ENCODE results near the gene TMEM179.

TMEM179 gene

DNA sequence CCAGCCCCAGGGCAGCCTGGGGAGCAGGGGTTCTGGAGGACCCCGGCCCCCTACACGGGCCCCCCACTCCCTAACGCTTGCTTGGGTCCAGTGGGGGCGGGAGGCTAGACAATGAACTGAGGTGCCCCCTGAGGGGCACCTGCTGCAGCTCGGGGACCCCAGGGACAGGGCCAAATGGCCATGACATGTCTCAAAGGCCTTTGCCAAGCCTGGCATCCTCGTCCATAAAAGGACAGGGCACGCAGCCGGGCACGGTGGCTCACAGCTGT, 36.7 kb downstream of the TMEM179 start:
- DNase-seq: no peak

DNA sequence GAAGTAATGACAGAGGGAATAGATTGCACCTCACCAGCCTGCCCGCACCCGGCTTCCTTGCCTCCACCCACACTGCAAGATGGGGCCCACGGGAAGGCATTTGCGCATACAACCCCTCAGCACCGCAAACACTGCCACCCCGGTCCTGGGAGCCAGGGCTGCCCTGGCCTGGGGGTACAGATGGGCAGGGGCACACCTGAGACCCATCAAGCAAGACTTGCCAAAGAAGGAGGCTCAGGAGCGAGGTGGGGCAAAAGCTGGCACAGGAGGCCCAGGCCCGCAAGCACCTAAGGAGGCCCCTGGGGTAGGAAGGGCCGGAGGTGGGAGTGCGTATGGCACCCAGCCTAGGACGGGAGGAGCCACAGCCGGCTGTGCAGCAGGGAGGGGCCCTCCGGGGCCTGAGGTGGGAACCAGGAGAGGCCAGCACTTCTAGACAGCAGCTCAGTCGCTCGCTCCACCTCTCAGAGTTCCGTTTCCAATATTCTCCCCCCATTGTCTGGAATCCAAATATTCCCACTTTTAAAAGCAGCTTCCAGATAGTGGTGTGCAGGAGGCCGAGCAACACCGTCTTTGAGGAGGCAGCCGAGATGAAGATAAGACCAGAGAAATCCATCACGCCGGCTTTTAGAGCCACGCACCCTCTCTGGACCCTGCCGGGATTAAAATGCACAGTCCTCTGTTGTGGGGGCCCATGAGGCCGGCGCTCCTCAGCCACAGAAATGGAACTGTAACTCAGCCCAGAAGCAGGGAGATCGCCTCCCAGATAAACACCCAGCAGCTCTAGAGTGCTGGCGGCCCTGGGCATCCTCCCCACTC, 37.2 kb downstream of the TMEM179 start:
- no peak for DNase-seq

DNA sequence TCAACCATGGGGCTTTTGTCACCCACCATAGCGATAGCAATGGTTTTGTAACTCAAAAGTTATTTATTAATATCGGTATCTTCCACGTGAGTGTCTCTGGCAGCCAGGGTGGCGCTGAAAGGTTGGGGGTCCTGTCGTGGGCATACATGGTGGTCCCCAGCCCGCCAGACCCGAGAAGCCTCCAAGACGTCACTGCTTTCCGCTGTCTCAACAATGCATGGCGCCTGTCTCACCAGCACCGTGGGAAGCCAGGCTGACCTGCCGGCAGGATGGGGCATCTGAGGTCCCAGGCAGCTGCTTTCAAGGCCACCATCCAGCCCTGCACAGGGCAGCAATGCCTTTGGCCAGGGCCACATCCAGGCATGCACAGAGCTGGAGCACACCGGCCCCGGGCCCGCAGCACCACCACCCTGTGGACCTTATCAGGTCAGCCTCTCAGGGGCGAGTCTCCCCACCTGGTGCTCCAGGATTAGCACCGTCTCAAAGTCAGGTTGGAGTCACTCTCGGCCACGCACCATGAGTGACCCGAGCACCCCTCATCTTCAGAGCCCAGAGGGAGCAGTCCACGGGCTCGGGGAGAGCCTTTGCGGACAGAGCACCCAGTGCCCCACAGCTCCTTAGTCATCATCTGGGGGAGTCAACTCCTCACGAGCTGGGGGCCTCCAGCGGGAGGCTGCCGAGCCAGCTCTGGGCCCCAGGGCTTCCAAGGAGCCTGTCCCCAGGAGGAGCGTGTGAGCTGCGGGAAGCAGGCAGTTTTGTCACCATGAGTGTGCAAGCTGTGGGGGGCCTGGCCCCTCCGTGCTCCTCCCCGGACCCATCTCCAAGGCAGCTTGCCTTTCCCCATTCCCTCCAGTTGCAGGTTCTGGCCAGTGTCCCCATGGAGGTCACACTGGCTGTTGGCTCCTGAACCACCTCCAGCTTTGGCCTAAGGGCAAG, 39.6 kb downstream of the TMEM179 start:
- no peak for DNase-seq

DNA sequence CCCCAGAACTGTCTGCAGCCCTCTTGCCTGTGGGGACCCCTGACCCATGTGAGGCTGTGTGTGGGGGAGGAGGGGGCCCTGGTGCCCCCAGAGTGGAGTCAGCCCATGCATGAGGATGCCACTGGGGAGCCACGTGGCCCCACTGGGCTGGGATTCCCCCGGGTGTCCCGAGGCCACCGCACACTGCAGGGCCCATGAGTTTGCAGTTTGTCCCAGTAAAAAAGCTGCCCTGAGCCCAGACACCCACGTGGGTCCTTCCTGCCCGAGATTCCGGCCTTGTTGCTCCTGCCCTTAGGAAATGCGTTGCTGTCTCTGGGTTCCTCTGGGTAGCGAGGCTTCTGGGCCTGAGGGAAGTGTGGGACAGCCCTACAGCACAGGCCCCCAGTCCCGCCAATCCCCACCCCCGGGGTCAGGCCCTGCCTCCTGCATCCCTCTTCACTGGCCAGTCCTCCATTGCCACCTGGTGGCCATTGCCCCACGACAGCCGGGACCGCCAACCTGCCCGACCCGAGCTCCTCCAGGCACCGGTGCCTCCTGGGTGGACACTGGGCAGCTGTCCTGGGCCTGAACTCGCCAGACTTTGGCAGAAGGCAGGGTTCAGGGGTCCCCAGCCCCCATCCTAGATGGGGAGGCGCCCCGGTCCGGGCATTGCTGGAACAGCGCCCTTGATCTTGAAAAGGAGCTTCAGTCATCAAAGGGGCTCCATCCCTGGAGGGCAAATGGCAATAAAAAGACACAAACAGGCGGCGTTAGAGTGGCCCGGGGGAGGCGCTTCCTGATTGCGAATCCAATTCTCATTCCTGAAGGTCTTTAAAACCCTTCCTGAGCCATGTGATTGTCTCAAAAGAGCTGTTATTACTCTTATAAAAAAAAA, 40.6 kb downstream of the TMEM179 start:
- peak; percentile 44 for DNase-seq

DNA sequence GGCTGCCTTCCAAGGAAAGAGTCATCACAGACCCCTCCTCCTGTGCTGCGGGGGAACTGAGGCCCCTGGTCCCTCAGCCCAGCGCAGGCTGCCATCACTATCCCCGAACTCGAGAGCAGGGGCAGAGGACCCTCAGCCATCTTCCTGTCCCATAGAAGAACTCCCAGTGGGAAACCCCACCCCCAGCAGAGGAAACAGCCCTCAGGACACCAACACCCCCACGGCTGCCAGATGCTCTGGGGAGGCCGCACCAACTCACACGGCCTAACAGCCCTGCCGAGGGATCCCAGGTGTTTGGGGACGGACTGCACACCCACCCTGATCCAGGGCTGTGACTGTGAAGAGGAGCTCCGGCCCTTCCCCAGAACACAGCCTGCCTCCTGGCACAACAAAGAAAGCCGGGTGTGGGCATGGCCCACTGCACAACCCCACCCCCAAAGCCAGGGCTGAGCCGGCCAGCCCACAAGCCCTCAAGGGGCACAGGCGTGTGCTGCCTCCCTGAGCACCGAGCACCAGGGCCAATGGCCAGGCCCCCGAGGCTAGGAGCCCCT, 41.3 kb downstream of the TMEM179 start:
- DNase-seq: no peak

DNA sequence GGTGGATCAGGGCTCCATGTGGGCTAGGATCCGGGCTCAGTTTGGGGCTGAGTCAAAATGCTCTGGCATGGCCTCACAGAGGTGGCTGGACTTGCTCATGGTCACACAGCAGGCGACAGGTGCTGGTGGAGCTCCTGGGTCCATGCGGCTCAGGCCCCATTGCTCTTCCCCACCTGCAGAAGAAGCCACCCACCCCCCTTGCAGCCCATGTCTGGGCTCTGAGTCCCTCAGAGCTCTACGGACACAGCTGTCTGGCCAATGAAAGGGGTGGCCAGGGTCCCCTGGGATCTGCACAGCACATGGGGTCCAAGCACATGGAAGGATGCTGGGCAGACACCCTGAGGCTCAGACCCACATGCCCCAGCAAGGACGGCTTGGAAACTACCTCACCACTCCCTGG, 42.0 kb downstream of the TMEM179 start:
- DNase-seq: no peak

DNA sequence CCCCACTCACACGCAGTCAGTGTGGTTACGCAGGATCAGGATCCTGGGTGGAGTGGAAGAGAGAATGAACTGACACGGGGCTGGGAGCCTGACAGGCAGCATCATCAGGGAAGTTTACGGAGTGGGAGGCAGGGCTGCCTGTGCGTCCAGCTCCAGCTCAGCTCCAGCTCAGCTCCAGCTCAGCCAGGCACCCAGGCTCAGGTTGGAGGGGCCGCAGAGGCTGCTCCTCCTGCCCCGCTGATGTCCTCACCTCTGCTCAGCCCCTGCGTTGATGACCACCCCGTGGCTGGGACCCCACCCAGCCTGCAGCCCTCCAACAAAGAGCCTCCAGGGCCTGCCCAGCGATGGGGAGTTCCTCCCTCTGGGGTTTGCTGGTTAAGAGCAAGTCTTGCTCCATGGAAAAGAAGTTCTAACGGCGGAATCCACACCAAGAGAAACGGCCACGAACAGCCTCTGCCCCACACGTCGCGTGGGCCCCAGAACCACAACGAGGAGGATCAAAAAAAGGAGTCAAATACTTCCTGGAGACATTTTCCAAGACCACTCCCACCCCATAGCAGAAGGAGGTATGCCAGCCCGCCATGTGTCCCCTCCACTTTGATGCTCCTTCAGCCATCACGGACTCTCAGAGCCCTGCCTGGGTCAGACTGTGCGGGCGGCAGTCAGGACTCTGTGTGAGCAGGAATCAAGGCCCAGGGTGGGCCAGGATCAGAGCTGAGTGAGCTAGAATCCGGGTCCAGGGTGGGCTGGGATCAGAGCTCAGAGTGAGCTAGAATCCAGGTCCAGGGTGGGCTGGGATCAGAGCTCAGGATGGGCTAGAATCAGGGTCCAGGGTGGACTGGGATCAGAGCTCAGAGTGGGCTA, 42.7 kb downstream of the TMEM179 start:
- no peak for DNase-seq

DNA sequence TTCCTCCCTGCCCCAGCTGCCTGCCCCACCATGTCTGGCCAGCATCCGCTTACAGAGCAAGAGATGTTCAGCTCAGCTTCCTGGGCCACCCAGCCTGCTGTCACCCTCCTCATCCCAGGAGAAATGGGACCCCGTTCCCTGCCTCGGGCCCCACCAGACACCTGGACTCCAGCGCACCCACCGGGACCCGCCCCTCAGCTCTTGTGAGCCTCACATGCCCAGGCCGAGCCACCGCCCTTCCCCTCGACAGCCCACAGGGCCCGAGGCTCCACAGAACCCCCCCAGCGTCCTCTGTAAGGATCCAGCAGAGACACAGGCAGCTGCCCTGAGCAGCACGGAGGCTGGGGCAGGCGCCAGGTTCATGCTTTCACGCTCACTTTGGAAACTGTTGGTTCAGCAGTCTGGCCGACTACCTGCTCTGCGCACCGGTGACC, 43.4 kb downstream of the TMEM179 start:
- no peak for DNase-seq

DNA sequence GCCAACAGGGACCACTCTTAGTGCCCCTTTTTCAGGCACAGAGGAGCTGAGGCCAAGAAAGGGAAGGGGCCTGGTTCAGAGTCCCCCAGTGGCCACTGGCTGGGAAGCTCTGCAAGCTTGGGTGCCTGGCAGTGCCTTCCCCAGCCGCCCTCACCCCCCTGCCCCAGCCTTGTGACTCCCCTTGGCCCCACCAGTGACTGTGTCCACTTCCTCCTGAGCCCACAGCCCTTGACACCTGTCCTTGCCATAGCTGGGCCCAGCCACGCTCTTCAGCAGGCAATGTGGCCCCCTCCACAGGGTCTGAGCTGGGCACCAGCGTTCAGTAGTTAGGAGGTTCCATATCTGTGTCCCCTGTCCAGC, 44.0 kb downstream of the TMEM179 start:
- no peak for DNase-seq

DNA sequence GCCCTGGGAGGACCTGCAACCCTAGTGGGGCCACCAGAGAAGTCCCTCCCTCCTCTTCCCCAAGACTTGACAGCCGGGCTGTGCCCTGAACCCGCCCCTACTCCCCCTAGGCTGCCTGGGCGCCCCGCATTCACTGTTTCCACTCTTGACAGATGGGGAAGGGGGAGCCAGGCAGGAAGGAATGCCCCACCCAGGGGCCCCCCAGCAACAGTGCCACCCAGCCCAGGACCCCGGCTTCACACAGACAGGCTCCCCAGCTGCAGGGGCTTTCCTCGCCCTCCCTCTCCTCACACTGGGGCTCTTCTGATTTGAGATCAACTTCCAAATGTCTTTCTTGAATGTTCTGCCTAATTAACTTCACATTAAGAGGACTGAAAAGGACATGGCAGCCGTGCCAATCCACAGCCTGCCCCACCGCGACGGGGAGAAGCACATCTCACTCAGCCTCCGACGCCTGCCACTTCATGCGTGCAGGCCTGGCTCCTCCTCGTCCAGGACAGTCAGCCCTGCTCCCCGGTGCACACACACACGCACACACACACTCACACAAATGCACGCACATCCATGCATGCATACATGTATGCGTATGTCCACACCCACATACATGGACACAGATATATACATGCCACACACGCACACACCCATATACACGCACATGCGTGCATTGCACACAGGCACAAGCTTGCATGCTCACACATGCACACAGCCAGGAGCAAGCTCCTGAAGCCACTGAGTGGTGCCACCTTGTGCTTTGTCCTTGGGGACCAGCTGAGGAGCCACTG, 44.6 kb downstream of the TMEM179 start:
- DNase-seq: no peak

DNA sequence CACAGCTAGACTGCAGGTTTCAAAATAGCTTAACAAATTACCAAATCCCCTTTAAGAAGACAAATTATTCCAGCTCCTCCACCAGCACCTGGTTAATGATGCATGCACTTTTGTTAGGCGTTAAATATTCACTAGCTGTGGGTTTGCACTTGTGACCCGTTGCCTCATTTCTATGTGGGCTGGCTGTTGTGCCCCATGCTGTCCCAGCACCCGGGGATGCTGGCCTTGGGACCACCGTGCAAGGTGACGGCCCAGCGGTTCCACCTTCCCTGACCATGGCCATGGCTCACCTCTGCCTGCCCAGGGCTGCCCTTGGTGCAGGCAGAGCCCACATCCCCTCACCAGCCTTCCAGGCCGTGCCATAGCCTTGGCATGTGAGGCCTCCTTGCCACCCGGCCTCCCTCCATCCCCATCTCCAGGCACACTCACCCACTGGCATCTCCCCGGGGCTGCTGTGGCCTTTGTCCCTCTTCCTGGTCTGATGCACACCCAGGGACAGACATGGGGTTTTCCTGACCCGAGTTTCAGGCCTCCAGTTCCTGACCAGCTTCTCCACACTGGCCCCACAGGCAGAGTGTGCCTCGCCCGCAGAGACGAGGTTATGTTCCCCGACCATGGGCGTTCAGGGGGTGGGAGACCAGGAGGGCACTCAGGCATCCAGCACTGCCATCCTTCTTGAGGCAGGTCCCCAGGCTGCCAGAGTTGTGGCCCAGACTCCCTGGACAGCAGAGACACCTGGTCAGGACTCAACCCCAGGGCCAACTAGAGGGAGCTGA, 45.4 kb downstream of the TMEM179 start:
- no peak for DNase-seq

DNA sequence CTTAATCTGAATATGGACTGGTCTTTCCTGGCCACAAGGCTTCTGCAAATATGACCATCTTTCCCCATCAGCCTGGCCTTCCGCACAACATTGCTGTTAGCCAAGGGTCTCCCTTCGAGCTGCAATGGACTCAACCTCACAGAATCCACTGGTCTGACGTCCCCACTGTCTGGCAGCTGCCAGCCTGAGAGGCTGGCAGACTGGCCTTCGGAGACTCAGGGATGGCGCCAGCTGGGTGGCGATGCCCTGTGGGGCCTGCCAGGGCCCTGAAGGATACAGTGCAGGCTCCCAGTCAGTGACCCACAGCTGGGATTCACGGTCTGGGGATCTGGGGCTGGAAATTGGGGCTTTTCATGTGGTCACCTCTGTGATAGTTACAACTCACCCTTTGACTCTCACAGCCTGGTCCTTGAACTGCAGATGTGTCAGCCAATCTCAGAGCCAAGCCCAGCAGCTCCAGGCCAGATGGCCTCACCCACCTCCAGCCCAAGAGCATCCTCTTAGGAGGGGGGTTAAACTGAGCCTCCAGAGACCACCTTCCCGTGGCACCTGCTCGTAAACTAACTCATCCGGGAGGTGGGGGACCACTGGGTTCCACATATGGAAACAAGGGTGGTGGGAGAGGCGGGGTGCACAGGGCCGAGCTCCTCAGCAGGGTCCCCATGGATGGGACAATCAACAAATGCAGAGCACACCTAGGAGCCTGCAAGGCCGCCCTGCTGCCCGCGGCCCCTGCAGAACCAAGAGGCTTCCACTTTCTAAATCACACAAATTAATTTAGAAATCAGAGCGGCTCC, 46.1 kb downstream of the TMEM179 start:
- no peak for DNase-seq

DNA sequence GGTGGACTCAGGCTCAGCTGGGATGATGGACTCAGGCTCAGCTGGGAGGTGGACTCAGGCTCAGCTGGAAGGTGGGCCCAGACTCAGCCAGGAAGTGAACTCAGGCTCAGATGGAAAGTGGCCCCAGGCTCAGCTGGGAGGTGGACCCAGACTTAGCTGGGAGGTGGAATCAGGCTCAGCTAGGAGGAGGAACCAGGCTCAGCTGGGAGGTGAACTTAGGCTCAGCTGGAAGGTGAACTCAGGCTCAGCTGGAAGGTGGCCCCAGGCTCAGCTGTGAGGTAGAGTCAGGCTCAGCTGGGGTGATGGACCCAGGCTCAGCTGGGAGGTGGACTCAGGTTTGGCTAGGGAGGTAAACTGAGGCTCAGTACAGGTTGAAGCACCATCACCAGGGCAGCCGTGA, 46.8 kb downstream of the TMEM179 start:
- no peak for DNase-seq

DNA sequence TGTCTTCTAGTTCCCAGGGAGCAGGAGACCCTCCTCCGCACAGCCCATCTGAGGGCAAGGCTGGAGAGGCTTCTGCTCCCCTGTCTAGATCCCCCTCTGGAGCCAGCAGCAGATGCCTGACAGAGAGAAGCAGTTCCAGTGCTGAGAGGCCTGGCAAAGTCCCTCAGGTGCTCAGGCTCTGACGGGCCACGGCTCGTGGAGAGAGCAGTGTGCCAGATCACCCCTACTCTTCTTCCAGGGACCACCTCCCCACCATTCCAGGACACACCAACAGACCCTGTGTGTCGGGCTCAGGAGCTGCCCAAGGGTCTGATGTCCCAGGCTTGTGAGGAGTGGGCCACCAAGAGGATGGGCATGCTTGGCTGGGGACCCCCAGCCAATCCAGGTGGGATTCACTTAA, 47.5 kb downstream of the TMEM179 start:
- DNase-seq: no peak

DNA sequence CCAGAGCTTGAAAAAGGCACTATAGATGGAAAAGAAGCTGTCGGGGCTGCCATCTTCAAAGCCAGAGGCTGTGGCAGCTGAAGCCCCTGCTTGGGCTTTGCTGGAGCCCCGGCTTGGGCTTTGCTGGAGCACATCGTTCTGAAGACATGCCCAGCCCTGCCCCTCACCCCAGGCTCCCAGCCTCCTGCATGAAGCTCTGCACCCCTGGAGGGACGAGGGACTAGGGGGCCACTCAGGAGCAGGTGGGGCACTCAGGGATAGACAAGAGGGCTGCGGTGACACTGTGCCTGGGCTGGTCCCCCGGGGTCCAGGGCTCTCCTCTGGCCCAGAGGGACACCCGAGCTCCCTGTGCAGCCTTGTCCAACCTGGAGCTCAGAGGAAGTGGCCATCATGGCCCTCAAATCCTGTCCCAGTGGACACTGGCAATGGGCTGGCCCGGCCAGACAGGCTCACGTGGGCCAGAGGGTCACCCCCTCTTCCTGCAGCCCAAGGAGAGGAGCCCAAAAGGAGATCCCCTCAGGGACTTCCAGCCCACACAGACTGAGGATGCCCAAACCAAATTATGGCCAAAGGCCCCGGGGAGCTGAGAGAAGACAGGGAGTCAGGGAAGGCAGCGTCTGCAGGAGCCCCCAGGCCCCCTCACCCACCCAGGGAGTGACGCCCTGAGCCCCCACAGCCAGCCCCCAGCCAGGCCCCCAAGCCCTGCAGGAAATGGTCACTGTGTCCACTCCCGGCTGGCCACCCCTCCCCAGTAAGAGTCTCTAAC, 48.1 kb downstream of the TMEM179 start:
- DNase-seq: no peak

DNA sequence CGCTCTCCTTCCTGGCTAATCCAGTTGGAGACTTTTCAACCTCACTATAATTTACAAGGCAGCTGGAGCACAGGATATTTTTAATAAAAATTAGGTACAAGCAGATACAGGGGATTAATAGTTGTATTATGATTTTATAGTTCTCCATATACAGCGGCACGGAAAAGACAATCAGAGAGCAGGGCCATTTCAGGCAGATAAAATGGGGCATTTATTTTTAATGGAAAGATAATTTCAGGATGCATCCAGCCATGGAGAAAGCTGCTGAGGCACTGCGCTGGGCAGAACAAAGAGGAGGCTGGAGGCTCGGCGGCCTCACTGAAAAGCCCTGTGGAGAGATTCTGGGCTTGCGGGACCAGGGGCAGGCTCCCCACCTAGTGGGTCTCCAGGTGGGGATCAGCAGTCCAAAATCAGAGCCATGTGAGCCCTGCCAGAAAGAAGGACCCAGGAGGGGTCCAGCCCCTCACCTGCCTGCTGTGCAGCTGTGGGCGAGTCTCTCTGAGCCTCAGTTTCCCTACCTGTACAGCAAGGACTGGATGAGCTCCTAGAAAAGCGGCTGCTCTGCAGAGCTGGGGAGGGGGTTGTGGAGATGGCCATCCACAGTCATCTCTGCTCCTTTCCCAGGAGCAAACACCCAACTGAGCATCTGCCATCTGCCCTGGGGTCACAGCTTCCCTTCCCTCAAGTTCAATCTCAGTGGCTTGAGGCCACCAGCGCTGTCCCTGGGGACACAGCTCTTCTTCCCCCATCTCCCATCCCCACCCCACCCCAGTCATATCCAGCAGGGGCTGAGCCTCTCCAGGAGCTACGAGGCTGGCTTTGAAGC, 48.9 kb downstream of the TMEM179 start:
- DNase-seq: no peak
